ENCODE measurements around the gene OGDH.

Gene OGDH

DNA sequence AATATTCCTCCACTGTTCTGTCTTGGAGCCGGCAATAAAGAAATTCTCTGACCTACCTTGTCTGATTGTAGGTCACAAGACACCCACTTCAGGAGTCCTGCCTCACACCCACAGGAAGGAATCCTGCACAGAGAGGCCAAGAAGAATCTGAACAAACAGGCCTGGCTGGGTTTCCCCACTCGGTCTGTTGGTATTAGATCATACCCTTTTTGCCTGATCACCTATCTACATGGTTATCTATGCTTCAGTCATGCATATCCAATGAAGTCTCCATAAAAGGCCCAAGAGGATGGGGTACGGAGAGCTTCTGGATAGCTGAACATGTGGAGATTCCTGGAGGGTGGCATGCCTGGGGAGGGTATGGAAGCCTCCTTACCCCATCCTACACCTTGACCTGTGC, 12.3 kb downstream of the OGDH start:
- DNase-seq: no peak

- peak; percentile 91 for DNase-seq
Measured at GRCh38 chr7:44621034-44621749, 14.8 kb downstream of the OGDH start.

DNA sequence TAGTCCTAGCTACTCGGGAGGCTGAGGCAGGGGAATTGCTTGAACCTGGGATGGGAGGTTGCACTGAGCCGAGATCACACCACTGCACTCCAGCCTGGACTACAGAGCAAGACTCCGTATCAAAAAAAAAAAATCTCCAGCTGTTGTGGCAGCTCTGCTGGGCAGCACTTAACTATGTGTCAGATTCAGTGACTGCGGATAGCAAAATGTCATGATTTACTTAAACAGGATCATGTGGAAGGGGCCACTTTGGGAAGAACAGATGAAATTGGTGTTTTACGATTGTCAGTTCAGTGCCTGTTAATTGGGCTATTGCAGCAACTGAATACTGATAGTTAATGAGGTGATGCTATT, 15.3 kb downstream of the OGDH start:
- no peak for DNase-seq

DNA sequence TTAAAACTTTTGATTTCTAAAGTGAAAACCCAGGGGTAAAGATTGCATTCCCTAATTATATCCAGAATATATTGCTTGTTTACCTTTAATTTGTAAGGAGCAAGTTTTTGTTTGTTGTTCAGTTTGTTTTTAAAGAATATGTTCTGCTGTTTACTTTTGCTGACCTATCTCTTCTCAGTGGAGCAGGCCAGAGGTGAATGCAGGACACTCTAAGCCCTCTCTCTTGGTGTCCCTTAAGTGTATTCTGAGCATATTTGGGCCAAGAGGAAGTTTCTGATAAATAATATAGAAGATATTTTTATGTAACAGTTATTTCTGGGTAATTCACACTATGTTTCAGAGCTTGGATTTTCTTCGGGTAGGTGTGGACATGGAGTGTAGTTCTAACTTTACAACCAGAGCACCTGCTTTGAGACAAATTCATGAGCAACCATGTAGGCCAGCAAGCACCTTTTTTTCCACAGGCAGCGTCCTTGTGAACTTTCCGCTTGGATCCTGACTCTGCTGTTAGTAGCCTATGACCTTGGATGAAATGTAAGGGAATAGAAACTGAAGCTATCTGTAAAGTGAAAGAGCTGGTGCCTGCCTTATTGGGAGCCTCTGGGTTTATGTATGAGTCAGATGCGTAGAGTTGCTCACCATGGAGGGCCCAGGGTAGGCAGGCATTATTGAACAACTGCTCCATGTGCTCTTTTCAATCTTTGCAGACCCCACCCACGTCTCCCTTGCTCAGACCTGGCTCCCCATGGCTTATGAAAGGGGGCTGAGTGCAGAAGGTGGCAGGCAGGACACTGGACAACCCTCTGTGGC, 16.1 kb downstream of the OGDH start:
- peak; percentile 86 for DNase-seq

GRCh38 chr7:44624318-44624717, 17.9 kb downstream of the OGDH start:
- no peak for DNase-seq

DNA sequence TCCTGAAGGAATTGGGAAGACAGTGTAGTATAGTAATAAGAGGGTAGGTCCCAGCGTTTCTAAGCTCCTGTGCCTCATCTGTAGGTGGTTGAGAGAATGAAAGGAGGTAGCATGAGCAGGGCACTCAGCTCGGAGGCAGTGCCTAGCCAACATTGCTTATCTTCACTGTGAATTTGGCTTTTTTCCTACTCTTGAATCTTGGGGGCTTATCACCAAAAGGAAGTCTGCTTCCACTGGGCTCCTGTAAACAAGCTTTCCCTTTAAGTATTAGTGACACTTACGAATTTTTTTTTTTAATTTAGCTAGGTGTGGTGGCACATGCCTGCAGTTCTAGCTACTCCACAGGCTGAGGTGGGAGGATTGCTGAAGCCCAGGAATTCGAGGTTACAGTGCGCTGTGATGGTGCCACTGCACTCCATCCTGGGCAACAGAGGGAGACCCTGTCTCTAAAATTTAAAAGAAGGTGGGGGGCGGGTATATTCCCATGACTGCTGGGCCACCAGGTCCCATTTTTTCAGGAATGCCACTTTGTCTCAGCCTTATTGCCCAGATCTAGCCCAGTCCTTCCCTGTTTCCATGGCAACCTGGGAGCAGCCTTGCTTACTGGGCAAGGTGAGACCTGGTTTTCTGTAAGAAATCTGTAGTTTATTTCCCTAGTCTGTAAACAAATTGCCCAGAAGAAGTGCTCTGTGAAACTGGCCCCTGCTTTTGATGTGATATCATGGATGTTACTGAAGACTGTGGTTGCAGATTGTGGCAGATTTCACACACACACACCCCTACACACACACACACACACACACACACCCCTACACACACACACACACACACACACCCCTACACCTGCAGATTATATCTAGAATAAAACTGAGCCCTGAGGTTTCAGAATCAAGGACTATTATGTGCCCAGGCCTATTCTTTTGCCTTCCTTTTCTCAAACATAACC, 19.4 kb downstream of the OGDH start:
- DNase-seq: no peak

DNA sequence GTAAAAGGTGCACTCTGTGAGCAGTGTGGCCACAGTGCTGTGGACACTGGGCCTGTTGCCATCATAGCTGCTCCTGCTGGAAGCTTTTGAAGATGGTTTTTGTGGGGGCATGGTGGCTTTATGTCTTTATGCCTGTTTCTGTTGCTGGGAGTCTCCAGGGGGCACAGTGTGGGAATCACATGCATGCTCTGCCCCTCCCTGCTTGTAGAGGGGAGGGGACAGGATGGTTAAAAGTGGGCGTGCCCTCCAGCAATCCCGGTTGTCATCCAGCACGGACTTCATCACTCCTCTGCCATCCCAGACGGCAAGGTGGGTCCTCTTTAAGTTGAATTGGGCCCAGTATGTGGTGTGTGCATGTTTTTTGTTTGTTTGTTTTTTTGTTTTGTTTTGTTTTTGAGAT, 20.2 kb downstream of the OGDH start:
- DNase-seq: no peak

DNA sequence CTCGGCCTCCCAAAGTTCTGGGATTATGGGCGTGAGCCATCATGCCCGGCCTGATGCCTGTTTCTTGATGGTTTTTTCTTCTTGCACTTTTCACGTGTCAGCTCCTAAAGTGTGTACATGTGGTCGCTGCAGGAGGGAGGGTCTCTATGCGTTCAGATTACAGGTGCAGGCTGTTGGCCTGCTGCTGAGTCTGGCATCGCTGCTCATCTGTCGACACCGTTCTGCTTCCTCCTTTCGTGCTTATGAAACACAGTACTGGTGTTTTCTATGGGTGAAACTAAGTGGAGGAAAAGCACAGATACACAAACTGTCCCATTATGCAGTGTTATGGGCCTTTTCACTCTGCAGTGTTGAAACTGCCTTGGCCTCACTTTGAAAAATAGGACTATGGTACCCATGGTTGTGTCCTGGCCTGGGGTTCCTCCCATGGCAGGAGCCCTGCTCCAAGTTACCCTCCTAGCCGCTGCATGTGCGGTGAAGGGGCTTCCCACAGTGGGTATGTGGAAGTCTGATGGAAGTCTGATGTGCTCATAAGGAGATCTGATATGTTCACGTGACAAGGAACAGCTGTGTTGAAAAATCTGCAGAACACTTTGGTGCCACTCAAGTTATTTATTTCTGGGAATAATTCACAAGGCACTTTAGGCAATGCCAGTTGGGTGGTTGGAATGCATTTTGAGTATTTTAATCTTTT, 23.5 kb downstream of the OGDH start:
- DNase-seq: peak; percentile 45

- no peak for DNase-seq
Measured at GRCh38 chr7:44630792-44631457, 24.5 kb downstream of the OGDH start.

GRCh38 chr7:44631458-44632115, 25.2 kb downstream of the OGDH start:
- DNase-seq: peak; percentile 41

DNA sequence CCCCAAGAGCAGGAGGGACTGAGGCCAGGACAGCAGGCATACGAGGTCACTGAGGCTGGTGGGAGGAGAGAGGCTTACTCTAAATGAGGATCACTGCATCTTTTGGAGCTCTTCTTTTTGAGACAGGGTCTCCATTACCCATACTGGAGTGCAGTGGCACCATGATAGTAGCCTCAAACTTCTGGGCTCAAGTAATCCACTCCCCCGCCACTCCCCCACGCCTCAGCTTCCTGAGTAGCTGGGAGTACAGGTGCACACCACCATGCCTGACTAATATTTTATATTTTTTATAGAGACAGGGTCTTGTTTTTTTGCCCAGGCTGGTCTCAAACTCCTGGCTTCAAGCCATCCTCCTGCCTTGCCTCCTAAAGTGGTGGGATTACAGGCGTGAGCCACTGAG, 25.8 kb downstream of the OGDH start:
- no peak for DNase-seq

- peak; percentile 58 for DNase-seq
Measured at GRCh38 chr7:44633254-44634186, 27.1 kb downstream of the OGDH start.

- no peak for DNase-seq
Measured at GRCh38 chr7:44634187-44634838, 27.9 kb downstream of the OGDH start.

GRCh38 chr7:44634839-44635591, 28.6 kb downstream of the OGDH start:
- DNase-seq: no peak

DNA sequence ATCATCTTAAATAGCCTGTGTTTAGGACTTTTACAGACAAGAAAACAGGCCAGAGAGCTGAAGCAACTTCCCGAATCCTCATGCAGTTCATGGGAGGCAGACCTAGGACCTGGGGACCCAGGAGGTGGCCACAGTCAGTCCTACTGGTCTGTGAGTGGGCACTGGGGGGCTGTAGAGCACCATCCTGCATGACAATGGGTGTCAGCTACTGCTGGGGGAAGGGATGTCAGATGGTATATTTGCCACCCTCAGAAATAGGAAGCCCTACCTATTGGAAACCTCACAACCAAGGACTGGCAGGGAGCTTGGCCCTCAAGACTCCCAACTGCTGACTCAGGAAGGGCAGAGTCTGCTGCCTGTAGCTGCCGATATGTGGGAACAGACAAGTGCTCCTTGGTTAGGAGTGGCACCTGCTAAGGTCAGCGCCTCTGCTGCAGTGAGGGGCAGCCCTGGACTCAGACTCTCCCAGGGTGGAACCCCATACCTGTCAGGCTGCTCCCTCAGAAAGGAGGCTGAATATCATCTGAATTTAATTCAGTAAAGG, 29.7 kb downstream of the OGDH start:
- DNase-seq: no peak

DNA sequence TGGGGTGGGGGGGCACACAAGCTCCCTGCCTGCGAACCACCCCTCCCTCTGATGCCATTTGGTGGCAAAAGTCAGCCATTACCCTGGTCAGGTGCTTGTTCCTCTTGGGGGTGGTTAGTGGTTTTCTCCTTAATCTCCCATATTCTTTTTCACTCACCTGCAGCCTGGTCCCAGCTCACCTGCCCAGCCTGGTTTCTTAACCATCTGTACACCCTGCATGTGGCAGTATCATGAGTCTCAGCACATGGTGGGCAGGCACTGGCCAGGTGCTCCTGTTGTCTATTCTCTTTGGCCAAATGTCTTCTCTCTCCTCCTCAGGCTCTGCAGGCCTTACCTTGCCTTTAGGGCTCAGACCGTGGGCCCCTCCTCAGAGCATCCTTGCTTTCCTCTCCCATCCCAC, 30.5 kb downstream of the OGDH start:
- DNase-seq: no peak

GRCh38 chr7:44637788-44638594, 31.6 kb downstream of the OGDH start:
- DNase-seq: peak; percentile 97
